ENCODE data around the gene DDX10. TPM values are rescaled to one million over a fixed set of nuclear protein-coding genes. Genes with fewer than 3 reads are reported as not detected.

Gene DDX10
- total and polyA plus RNA-seq, 3 donors from 2014 or later, result 25.7 to 64.4 (median 59.2) TPM

DNA sequence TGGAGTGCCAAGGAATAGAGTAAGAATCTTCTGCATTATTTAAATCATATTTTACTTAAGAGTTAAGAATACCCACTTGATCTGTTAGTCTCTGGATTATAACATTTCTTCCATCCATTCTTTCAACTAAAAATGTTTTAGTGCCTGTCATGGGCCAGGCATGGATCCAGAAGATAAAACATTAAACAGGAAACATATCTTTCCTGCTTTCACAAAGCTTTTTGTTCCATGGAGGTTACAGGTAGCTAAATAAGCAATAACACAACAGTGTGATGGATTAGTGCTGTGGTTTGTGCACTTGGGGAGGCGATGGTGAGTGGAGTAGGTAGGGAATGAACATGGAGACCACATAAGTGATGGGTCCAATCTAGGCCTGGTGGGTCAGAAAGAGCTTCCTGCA is 258.5 kb downstream of the DDX10 start:
- intact Hi-C loops (cut with DNase I; ENCODE audit: low total_unique reads), result no loop called here
- WGBS, 2 donors, result 78 to 91% methylated on average over 1 of the region's 1 CpG
- Histone ChIP-seq H3K4me1 (no peaks in the 10 kb centered on the region), H3K9me3 (no peaks in the 10 kb centered on the region), H3K36me3 (ENCODE audit: low read depth, missing control alignments) (no peaks in the 10 kb centered on the region), H3K27ac (no peak overlapping the region), H3K27me3 (no peaks in the 10 kb centered on the region), H3K4me3 (no peak overlapping the region)
- TF ChIP-seq POLR2A (IDR thresholded peaks at IDR 0.05), result no peak
- TF ChIP-seq, protein P1, sequence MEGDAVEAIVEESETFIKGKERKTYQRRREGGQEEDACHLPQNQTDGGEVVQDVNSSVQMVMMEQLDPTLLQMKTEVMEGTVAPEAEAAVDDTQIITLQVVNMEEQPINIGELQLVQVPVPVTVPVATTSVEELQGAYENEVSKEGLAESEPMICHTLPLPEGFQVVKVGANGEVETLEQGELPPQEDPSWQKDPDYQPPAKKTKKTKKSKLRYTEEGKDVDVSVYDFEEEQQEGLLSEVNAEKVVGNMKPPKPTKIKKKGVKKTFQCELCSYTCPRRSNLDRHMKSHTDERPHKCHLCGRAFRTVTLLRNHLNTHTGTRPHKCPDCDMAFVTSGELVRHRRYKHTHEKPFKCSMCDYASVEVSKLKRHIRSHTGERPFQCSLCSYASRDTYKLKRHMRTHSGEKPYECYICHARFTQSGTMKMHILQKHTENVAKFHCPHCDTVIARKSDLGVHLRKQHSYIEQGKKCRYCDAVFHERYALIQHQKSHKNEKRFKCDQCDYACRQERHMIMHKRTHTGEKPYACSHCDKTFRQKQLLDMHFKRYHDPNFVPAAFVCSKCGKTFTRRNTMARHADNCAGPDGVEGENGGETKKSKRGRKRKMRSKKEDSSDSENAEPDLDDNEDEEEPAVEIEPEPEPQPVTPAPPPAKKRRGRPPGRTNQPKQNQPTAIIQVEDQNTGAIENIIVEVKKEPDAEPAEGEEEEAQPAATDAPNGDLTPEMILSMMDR (IDR thresholded peaks at IDR 0.05), result no peak
- no peak for DNase-seq

DNA sequence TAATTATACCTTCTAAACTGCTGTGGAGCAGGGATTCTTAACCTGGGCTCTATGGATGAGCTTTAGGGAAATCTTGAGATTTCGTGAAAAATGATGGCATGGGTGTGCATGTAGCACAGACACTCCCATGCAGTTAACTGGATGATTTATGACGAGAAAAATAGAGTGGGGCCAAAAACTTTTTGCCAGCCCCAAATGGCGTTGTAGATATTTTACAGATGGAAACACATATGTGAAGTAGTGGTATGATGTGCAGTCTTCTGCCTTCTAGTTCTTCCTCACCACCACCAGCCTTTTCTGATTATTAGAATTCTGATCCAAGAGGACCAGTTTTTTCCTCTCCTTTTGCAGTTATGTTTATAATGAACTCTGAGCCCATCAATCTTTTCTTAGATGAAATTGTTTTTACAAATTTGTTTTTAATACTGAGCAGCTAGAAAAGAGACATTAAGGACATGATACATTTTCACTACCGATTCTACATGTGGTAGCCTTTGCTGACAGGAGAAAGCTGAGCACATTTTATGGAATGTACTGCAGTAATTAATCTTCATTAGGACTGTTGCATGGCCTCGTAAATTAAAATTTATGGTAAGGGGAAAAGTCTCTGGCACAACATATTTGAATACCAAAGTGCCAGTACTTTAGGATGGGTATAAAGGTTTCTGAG is 261.4 kb downstream of the DDX10 start:
- no peak for TF ChIP-seq POLR2A (IDR thresholded peaks at IDR 0.05)
- Histone ChIP-seq H3K27me3 (no peaks in the 10 kb centered on the region), H3K4me1 (no peaks in the 10 kb centered on the region), H3K4me3 (no peak overlapping the region), H3K27ac (no peak overlapping the region), H3K9me3 (no peaks in the 10 kb centered on the region), H3K36me3 (ENCODE audit: low read depth, missing control alignments) (no peaks in the 10 kb centered on the region)
- no peak for DNase-seq
- 84% methylated on average over 5 of the region's 5 CpGs for WGBS, 2 donors
- intact Hi-C loops (cut with DNase I; ENCODE audit: low total_unique reads), result no loop called here

DNA sequence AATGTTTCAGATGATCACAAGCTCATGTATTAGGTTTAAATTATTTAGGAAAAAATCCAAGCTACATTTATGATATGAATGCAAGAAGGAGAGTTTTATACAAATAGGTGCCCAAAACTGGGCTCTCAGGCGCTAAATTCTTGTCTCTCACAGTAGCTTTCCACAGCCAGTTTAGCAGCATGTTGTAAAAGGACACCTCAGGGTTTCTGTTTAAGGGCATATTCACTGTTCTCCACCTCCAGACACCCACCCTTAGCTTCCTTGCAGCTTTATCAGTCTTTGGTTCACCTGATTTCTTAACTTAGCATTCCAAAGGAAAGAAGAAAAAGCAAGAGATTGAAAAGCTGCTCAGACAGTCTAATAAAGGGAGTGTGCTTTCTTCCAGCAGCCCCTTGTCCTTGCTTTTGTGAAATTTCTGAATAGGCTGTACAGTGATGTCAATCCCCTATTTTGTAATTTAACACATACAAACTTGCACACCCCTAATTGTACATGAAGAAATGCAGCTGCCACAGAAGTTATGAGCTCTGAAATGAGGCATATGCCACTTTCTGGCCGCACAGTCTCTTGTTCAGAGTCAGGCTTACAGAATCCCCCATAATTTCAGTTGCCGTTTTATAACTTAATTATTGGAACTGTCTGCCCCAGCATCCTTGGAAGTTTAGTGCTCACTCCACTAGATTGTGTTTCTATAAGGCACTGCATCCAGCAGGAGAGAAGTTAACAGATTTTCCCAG is 262.1 kb downstream of the DDX10 start:
- H3K4me3 ChIP-seq, result no peak overlapping the region
- H3K9me3 ChIP-seq, result no peaks in the 10 kb centered on the region
- intact Hi-C loops (cut with DNase I; ENCODE audit: low total_unique reads), result no loop called here
- WGBS, 2 donors, result 87 to 90% methylated on average over 3 of the region's 3 CpGs
- H3K36me3 ChIP-seq (ENCODE audit: low read depth, missing control alignments), result no peaks in the 10 kb centered on the region
- no peak for DNase-seq
- no peaks in the 10 kb centered on the region for H3K27me3 ChIP-seq
- TF ChIP-seq, protein P1 (IDR thresholded peaks at IDR 0.05), result no peak
- no peak for TF ChIP-seq POLR2A (IDR thresholded peaks at IDR 0.05)
- H3K4me1 ChIP-seq, result no peaks in the 10 kb centered on the region
- no peak overlapping the region for H3K27ac ChIP-seq

DNA sequence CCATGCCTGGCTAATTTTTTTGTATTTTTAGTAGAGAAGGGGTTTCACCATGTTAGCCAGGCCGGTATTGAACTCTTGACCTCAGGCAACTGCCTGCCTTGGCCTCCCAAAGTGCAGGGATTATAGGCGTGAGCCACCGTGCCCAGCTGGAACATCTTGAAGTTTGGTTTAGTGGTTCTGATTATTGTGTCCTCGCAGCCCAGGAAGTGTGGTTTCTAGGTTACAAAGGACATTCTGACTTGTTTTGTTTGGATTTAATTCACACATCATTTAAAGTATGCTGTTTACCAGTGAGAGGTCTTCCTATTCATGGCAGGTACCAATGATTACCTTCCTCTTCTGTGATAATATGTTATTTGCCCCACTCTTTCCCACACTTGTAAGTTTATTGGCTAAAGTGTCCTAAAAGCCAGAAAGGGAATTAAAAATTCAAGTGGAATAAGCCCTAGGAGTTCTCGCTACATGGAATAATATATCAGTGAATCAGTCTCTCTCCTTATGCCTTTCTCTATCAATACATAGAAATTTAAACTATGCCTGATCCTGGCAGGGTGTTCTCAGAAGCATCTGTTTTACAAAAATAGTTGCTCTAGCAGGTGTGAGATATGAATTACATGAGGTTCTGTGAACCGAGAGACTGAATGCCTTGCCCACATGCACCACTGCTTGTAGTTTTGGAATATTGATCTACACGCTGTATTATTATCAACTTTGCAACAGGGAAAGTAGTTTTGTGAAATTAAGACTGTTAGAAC is 263.1 kb downstream of the DDX10 start:
- TF ChIP-seq POLR2A (IDR thresholded peaks at IDR 0.05), result no peak
- TF ChIP-seq, protein P1 (IDR thresholded peaks at IDR 0.05), result no peak
- intact Hi-C loops (cut with DNase I; ENCODE audit: low total_unique reads), result no loop called here
- 85 to 91% methylated on average over 7 of the region's 7 CpGs for WGBS, 2 donors

DNA sequence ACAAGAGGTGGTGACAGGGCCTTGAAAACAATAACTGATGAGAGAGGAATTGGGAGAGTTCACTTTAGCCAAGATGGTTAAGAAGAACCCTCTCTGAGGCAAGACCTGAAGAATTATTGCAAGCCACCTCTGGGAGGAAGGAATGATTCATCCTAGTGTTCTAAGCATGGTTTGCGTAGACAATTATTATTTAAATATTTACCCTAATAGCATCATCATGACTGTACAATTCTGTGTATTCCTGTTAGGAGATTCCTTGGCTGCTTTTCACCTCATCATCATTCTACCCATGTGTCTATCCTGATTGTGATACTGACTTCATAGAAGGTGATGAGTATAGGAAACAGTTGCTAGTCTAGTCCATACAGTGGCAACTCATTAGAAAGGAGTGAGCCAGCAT is 264.4 kb downstream of the DDX10 start:
- Histone ChIP-seq H3K27me3 (no peaks in the 10 kb centered on the region), H3K4me3 (no peak overlapping the region), H3K27ac (no peak overlapping the region), H3K9me3 (no peaks in the 10 kb centered on the region), H3K4me1 (no peaks in the 10 kb centered on the region), H3K36me3 (ENCODE audit: low read depth, missing control alignments) (no peaks in the 10 kb centered on the region)
- WGBS, 2 donors, result 86 to 100% methylated on average over 1 of the region's 1 CpG
- TF ChIP-seq, protein P1 (IDR thresholded peaks at IDR 0.05), result no peak
- no peak for TF ChIP-seq POLR2A (IDR thresholded peaks at IDR 0.05)
- intact Hi-C loops (cut with DNase I; ENCODE audit: low total_unique reads), result no loop called here
- DNase-seq, result no peak

More for the DNA sequence above, 263.1 kb downstream of the DDX10 start:
- H3K36me3 ChIP-seq (ENCODE audit: low read depth, missing control alignments), result no peaks in the 10 kb centered on the region
- no peaks in the 10 kb centered on the region for H3K27me3 ChIP-seq
- no peaks in the 10 kb centered on the region for H3K4me1 ChIP-seq
- DNase-seq, result no peak
- no peaks in the 10 kb centered on the region for H3K9me3 ChIP-seq
- no peak overlapping the region for H3K27ac ChIP-seq
- no peak overlapping the region for H3K4me3 ChIP-seq

All from testis (tissue), 3 donors.